HG02588 (cell line): ENCODE measurements around the gene RENBP.

Experiments
- ATAC-seq: cut with Tn5 transposase; IDR thresholded peaks from one replicate; pipeline ENCODE4 v1.9.1; 2021; ENCODE audit warnings: mild to moderate bottlenecking, moderate library complexity; ENCODE audit not compliant: unreplicated experiment

Gene RENBP

GRCh38 chrX:153921070-153921469 lies 23.4 kb downstream of the RENBP start:
- no peak for ATAC-seq

DNA sequence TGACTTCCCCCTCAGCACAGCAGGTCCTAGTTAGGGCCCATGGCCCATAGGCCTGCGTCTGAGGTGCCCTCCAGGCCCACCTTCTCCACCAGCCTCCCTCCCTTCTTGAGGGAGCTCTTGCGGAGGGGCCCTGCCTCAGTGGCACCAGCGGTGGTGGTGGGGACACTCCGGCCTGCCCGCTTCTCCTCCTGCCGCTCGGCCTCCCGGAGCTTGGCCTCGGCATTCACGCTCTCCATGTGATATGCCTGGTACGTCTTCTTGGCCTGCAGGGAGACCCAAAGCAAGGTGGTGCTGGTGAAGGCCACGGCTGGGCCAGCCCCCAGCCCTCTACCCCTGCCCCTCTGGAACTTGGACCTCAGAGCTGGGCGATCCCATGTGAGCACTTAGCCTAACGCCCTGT lies 23.9 kb downstream of the RENBP start:
- ATAC-seq, result no peak

- ATAC-seq, result no peak
Measured at GRCh38 chrX:153919281-153919680, 25.2 kb downstream of the RENBP start.

DNA sequence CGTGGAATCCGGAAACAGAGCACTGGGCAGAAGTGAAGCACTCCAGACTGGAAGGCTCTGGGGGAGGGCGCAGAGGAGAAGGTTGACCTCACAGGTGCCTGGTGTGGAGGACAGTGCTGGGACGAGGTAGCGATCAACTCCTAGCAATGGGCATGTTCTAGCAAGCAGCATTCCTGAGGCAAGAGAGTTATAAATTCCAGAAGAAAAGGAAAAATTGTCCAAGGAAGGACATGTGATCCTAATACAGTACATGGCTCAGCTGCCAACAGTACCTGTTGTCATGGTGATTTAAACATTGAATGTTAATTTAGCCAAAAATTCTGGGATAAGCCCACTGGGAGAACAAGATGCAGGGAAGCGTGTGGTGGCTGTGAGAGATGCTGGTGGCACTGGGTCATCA lies 26.6 kb downstream of the RENBP start:
- ATAC-seq, result no peak

DNA sequence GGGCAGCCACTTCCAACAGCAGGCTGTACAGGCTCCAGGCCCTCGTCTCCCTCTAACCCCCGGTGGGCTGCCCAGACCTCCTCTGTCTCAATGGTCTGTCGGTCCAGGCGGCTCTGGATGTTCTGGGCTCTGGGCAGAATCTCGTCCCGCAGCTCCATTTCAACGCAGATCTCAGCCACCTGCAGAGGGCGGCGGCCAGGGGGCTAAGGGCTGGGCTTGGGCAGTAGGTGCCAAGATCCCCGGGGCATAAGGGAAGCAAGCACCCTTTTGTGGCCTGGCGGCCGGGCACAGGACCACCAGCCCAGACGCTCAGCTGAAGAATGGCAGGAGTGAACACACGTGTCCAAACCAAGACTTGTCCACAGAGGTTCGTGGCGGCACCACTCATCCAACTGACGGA lies 30.7 kb downstream of the RENBP start:
- ATAC-seq, result no peak

DNA sequence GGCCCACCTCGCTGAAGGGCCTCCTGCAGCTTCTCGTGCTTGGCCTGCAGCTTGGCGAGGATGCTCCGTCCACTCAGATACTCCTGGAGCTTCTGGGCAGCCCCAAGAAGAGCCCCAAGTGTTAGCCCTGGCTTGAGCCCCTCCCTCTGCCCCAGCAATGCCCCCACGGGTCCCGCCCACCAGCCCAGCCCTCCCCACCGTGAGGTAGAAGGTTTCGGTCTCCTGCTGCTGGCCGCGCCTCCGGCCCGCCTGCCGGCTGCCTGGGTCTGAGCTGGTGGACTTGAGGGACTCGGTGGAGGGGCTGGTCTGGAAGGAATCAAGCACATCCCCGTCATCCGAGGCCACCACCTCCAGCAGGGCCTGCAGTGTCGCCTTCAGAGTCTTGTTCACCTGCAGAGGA lies 31.2 kb downstream of the RENBP start:
- no peak for ATAC-seq

DNA sequence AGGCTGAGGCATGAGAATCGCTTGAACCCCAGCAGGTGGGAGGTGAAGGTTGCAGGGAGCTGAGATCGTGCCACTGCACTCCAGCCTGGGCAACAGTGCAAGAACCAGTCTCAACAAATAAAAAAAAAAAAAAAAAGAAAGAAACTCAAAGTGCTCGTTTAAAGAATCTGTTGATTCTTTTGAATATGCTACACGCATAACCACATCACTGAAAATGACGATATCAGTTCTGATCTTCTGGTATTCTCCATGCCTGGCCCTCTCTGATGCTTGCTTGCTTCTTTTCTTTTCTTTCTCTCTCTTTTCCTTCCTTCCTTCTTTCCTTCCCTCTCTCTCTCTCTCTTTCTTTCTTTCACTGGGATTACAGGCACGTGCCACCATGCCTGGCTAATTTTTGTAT lies 32.6 kb downstream of the RENBP start:
- ATAC-seq, result no peak

- ATAC-seq, result no peak
Measured at GRCh38 chrX:153910446-153910845, 34.0 kb downstream of the RENBP start.

DNA sequence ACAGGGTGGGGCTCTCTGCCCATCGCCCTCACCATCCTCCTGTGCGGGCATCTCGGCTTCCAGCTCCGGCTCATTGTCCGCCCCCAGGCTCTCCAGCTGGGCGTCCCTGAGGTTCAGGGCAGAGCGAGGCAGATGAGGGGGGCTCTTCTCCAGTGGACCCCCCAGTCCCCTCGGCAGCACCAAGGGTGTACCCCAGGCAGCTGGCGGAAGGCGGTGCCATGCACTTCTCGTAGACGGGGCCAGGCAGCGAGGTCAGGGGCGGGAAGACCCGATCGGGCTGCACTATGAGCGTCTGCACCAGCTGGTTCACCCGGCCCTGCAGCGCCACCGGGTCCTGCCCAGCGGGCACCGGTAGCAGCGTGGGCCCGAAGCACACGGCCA lies 34.5 kb downstream of the RENBP start:
- no peak for ATAC-seq

DNA sequence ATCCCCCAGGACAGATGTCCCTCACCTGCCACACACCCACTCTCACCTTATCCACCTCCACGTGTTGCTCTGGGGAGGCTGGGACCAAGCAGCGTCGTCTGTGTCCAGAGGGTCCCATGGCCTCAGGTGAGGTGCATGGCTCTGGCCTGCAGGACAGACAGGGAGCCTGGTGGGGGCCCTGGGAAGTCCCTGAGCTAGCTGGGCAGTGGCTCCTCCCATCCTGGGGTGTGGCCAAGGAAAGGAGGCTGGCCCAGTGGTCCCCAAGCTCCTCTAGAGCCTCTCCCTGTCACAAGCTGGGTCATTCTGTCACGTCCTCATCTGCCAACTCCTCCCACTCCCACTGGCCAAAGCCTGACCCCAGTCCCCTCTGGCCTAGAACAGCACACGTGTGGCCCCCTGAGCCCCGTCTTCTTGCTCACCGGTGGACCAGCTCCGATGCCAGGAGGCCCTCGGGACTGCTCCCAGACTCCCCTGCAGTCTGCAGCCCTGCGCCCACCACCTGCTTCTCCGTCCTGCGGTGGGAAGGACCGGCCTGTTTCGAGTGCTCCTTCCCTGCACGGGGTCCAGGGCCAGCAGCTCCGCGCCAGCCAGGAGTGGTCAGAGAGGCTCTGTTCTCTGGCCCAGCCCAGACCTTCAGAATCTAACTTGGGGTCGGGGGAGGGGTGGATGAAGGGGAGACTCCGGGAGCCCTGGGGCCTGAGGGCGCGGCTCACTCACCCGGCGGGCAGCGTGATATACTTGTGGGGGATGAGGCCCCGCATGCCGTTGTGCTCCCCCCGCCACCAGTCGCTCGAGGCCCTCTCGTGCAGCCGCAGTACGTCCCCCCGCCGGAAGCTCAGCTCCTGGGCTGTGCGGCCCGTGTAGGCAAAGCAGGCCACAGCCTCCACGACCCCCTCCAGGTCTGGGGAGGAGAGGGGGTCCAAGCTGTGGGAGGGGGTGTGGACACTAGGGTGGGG lies 35.1 kb downstream of the RENBP start:
- no peak for ATAC-seq

- ATAC-seq, result no peak
Measured at GRCh38 chrX:153908219-153908860, 36.1 kb downstream of the RENBP start.

- no peak for ATAC-seq
Measured at GRCh38 chrX:153907456-153907855, 37.0 kb downstream of the RENBP start.

- no peak for ATAC-seq
Measured at GRCh38 chrX:153906126-153906917, 38.1 kb downstream of the RENBP start.

GRCh38 chrX:153905481-153906095 lies 38.9 kb downstream of the RENBP start:
- no peak for ATAC-seq

GRCh38 chrX:153903991-153904957 lies 40.2 kb downstream of the RENBP start, which contains the start of gene AVPR2:
Gene AVPR2, plus strand, starts transcription at chrX:153904673. Its CDS starts 473 bp downstream, at chrX:153905146.
- no peak for ATAC-seq

- ATAC-seq, result no peak
Measured at GRCh38 chrX:153903238-153903980, 41.0 kb downstream of the RENBP start.

GRCh38 chrX:153902385-153902784 lies 42.1 kb downstream of the RENBP start:
- ATAC-seq, result no peak

- no peak for ATAC-seq
Measured at GRCh38 chrX:153901753-153902140, 42.7 kb downstream of the RENBP start.
